ENCODE results near the gene FBRS.

- TF ChIP-seq POLR2A (IDR thresholded peaks at IDR 0.05): no peak
- TF ChIP-seq, protein P1, sequence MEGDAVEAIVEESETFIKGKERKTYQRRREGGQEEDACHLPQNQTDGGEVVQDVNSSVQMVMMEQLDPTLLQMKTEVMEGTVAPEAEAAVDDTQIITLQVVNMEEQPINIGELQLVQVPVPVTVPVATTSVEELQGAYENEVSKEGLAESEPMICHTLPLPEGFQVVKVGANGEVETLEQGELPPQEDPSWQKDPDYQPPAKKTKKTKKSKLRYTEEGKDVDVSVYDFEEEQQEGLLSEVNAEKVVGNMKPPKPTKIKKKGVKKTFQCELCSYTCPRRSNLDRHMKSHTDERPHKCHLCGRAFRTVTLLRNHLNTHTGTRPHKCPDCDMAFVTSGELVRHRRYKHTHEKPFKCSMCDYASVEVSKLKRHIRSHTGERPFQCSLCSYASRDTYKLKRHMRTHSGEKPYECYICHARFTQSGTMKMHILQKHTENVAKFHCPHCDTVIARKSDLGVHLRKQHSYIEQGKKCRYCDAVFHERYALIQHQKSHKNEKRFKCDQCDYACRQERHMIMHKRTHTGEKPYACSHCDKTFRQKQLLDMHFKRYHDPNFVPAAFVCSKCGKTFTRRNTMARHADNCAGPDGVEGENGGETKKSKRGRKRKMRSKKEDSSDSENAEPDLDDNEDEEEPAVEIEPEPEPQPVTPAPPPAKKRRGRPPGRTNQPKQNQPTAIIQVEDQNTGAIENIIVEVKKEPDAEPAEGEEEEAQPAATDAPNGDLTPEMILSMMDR (IDR thresholded peaks at IDR 0.05): no peak
Measured at GRCh38 chr16:30654856-30655255, 3.4 kb upstream of the FBRS start.
